HepG2 (cell line): ENCODE measurements around the gene SP6. TPM values are rescaled to one million over a fixed set of nuclear protein-coding genes. Genes with fewer than 3 reads are reported as not detected.

Experiments
- ATAC-seq: fragments of 200-7000 bp; cut with Tn5 transposase; 3 replicates; pipeline ENCODE4 v1.9.1; 2020; ENCODE audit warnings: mild to moderate bottlenecking, moderate library complexity
- BruUV-seq: library from RNA; stranded (reverse); fragments of 400-500 nt; replicated peaks from 2 replicates; lab custom pipeline; 2021; lab: Mats Ljungman, UMichigan
- CTCF ChIA-PET: fragments of 300-600 bp; formaldehyde crosslinking; extraction: SDS; loops from one replicate; lab custom pipeline; 2021; ENCODE audit warnings: low total read pairs, inconsistent platforms, low intra/inter-chr PET ratio; lab: Yijun Ruan, JAX
- POLR2A ChIA-PET: fragments of 350-600 bp; sonication (Branson Sonifier 250); formaldehyde crosslinking; loops from one replicate; lab custom pipeline; 2020; ENCODE audit warnings: antibody characterized with exemption, inconsistent platforms; lab: Yijun Ruan, JAX
- DNase-seq: peaks from one replicate; pipeline ENCODE4 v3.0.0-alpha.2; 2015; ENCODE audit warnings: low spot score
- FAIRE-seq: peaks from 3 replicates; lab custom pipeline; 2011; peaks lifted over from hg19 to GRCh38; lab: Jason Lieb, UNC
- H2AFZ ChIP-seq: one replicate; pipeline ENCODE4 v1.6.1; 2011; ENCODE audit warnings: low read length, inconsistent platforms
- H3K27ac ChIP-seq: fragments of 300-600 bp; 3 replicates; pipeline ENCODE4 v1.8.0; 2011; ENCODE audit warnings: mixed run types, mild to moderate bottlenecking, mixed read lengths, low read length, inconsistent platforms; ENCODE audit not compliant: insufficient read depth; ENCODE audit errors: extremely low read length
- H3K27me3 ChIP-seq, 2 experiments: fragments of 200-600 bp in 1 of 2; 2 replicates in 1 of 2; 3 replicates in 1 of 2; pipeline versions ENCODE4 v1.6.0 to v1.8.0; 2011; ENCODE audit warnings: low read length in 2 of 2, mild to moderate bottlenecking in 2 of 2, moderate library complexity in 2 of 2, inconsistent platforms in 1 of 2; ENCODE audit not compliant: insufficient read depth in 2 of 2, control insufficient read depth in 1 of 2
- H3K36me3 ChIP-seq, 2 experiments: fragments of 200-600 bp in 1 of 2; replicated peaks in 1 of 2; 2 replicates in 1 of 2; 3 replicates in 1 of 2; pipeline versions ENCODE4 v1.5.1 to v1.8.0; 2011; ENCODE audit warnings: low read length in 2 of 2, inconsistent platforms in 1 of 2; ENCODE audit not compliant: insufficient read depth in 2 of 2, control insufficient read depth in 1 of 2
- H3K4me1 ChIP-seq: 2 replicates; pipeline ENCODE4 v1.5.1; 2012; ENCODE audit warnings: low read length, inconsistent platforms; ENCODE audit not compliant: insufficient read depth
- H3K4me2 ChIP-seq: 2 replicates; pipeline ENCODE4 v1.6.0; 2011; ENCODE audit warnings: low read depth, low read length, inconsistent platforms
- H3K4me3 ChIP-seq, 3 experiments: fragments of 200-600 bp in 1 of 3; sonication (generic), shearing (Covaris generic) in 1 of 3; replicated peaks in 1 of 3; 2 replicates each; pipeline ENCODE4 v1.5.1; 2011 to 2016; ENCODE audit warnings: low read length in 3 of 3, inconsistent platforms in 2 of 3, low read depth in 2 of 3, mild to moderate bottlenecking in 2 of 3, control low read depth in 1 of 3, mixed read lengths in 1 of 3; ENCODE audit not compliant: insufficient read depth in 1 of 3
- H3K79me2 ChIP-seq: one replicate; pipeline ENCODE4 v1.6.1; 2011; ENCODE audit warnings: low read length, inconsistent platforms; ENCODE audit not compliant: insufficient read depth
- H3K9ac ChIP-seq: 2 replicates; pipeline ENCODE4 v1.6.0; 2011; ENCODE audit warnings: mild to moderate bottlenecking, low read depth, low read length, inconsistent platforms; ENCODE audit not compliant: insufficient read depth
- H3K9me3 ChIP-seq: 2 replicates; pipeline ENCODE4 v1.5.1; 2012; ENCODE audit warnings: mild to moderate bottlenecking, low read length
- H4K20me1 ChIP-seq: 2 replicates; pipeline ENCODE4 v1.6.0; 2011; ENCODE audit warnings: inconsistent platforms, mild to moderate bottlenecking, low read length, moderate library complexity; ENCODE audit not compliant: insufficient read depth
- ELF1 ChIP-seq: sonication (generic); formaldehyde crosslinking; IDR thresholded peaks from 2 replicates; pipeline ENCODE4 v1.4.0; 2020; ENCODE audit warnings: missing genetic modification reagents
- FOXP1 ChIP-seq, 2 experiments: fragments of 450-650 bp in 1 of 2; IDR thresholded peaks; 2 replicates each; pipeline ENCODE4 v1.6.1; 2017 to 2018; ENCODE audit warnings: antibody characterized with exemption in 1 of 2
- ISL2 ChIP-seq: sonication (generic); formaldehyde crosslinking; IDR thresholded peaks from 2 replicates; pipeline ENCODE4 v1.5.0; 2020; ENCODE audit warnings: missing genetic modification reagents
- POLR2G ChIP-seq: fragments of 200-400 bp; formaldehyde crosslinking; IDR thresholded peaks from 2 replicates; pipeline ENCODE4 v1.6.1; 2018; ENCODE audit warnings: mild to moderate bottlenecking, low read depth, low read length, moderate library complexity
- RARA ChIP-seq: IDR thresholded peaks from 2 replicates; pipeline ENCODE4 v1.6.1; 2016; ENCODE audit warnings: missing genetic modification reagents, missing compliant biosample characterization
- THYN1 ChIP-seq: sonication (generic); formaldehyde crosslinking; IDR thresholded peaks from 2 replicates; pipeline ENCODE4 v1.8.1; 2023; ENCODE audit warnings: low read depth, mild to moderate bottlenecking, moderate library complexity, missing genetic modification reagents, borderline replicate concordance
- ZNF101 ChIP-seq: sonication (generic); formaldehyde crosslinking; IDR thresholded peaks from 2 replicates; pipeline ENCODE4 v1.4.0; 2020; ENCODE audit warnings: mild to moderate bottlenecking, low read depth, missing genetic modification reagents, borderline replicate concordance
- ZNF224 ChIP-seq: sonication (generic); formaldehyde crosslinking; IDR thresholded peaks from 2 replicates; pipeline ENCODE4 v1.5.0; 2020; ENCODE audit warnings: mild to moderate bottlenecking, missing genetic modification reagents
- ZNF335 ChIP-seq: sonication (generic); formaldehyde crosslinking; IDR thresholded peaks from 2 replicates; pipeline ENCODE4 v1.4.0; 2020; ENCODE audit warnings: missing genetic modification reagents
- ZNF432 ChIP-seq: sonication (generic); formaldehyde crosslinking; IDR thresholded peaks from 2 replicates; pipeline ENCODE4 v1.5.0; 2020; ENCODE audit warnings: missing genetic modification reagents, mild to moderate bottlenecking, borderline replicate concordance
- ZNF441 ChIP-seq: sonication (generic); formaldehyde crosslinking; IDR thresholded peaks from 2 replicates; pipeline ENCODE4 v1.7.0; 2021; ENCODE audit warnings: missing genetic modification reagents, borderline replicate concordance
- ZNF484 ChIP-seq: sonication (generic); formaldehyde crosslinking; IDR thresholded peaks from 2 replicates; pipeline ENCODE4 v1.5.1; 2020; ENCODE audit warnings: mild to moderate bottlenecking, low read depth, missing genetic modification reagents, borderline replicate concordance
- ZNF543 ChIP-seq: sonication (generic); formaldehyde crosslinking; IDR thresholded peaks from 2 replicates; pipeline ENCODE4 v1.4.0; 2020; ENCODE audit warnings: mild to moderate bottlenecking, missing genetic modification reagents
- ZNF691 ChIP-seq: sonication (generic); formaldehyde crosslinking; IDR thresholded peaks from 2 replicates; pipeline ENCODE4 v1.4.0; 2020; ENCODE audit warnings: missing genetic modification reagents, low read depth, mild to moderate bottlenecking, borderline replicate concordance
- ZSCAN31 ChIP-seq: sonication (generic); formaldehyde crosslinking; IDR thresholded peaks from 2 replicates; pipeline ENCODE4 v1.5.0; 2020; ENCODE audit warnings: low read depth, mild to moderate bottlenecking, missing genetic modification reagents
- WGBS: methylation state at CpG from one replicate; pipeline ENCODE4 v1.1.6; 2017; ENCODE audit warnings: low lambda C conversion rate; 5-methylcytosine and 5-hydroxymethylcytosine counted together
- in situ Hi-C: cut with HindIII; loops from 2 replicates; pipeline ENCODE4 v1.10.0; 2017; ENCODE audit warnings: low pct_unique_long_range_greater_than_20kb; ENCODE audit not compliant: extremely low pct_ligation_motif_present
- intact Hi-C: fragments of 100-400 bp; cut with micrococcal nuclease; formaldehyde crosslinking; loops from one replicate; pipeline ENCODE4 v1.10.0; 2022; ENCODE audit not compliant: unreplicated experiment
- polyA plus RNA-seq, 8 experiments: library from polyadenylated mRNA; depleted of rRNA in 3 of 8; stranded (reverse) in 7 of 8; unstranded in 1 of 8; fragments of >200 nt; fragmentation: Illumina TruSeq in 4 of 8; extraction: Trizol in 4 of 8; gene quantifications; 2 replicates each; pipeline versions ENCODE4 v1.2.1 to v1.2.3, GENCODE V29; 2011 to 2016; ENCODE audit warnings: low read depth in 4 of 8, missing spikeins in 1 of 8, mixed read lengths in 1 of 8; ENCODE audit not compliant: insufficient read depth in 1 of 8
- total RNA-seq, 5 experiments: library from RNA; depleted of rRNA; stranded (reverse); fragments of >200 nt; fragmentation: Illumina TruSeq; extraction: Trizol; gene quantifications; 2 replicates each; pipeline ENCODE4 v1.2.3, GENCODE V29; 2016; ENCODE audit warnings: low read depth in 1 of 5
- TF ChIP-seq, protein P1 (sequence below): IDR thresholded peaks from 2 replicates; pipeline ENCODE4 v1.6.1; 2016; ENCODE audit warnings: missing compliant biosample characterization, missing genetic modification reagents, borderline replicate concordance
- TF ChIP-seq, protein P2 (sequence below): IDR thresholded peaks from 2 replicates; pipeline ENCODE4 v1.6.1; 2016; ENCODE audit warnings: mild to moderate bottlenecking, missing biosample characterization, missing genetic modification reagents
- TF ChIP-seq, protein P3 (sequence below): sonication (generic); formaldehyde crosslinking; conservative IDR thresholded peaks from 2 replicates; pipeline ENCODE4 v1.4.0; 2020; ENCODE audit warnings: missing genetic modification reagents

SP6 gene
- total and polyA plus RNA-seq, 2 of the 13 experiments (the other 11 are each of a cell fraction or from before 2014, with no cell fraction given): 0.07 TPM

DNA sequence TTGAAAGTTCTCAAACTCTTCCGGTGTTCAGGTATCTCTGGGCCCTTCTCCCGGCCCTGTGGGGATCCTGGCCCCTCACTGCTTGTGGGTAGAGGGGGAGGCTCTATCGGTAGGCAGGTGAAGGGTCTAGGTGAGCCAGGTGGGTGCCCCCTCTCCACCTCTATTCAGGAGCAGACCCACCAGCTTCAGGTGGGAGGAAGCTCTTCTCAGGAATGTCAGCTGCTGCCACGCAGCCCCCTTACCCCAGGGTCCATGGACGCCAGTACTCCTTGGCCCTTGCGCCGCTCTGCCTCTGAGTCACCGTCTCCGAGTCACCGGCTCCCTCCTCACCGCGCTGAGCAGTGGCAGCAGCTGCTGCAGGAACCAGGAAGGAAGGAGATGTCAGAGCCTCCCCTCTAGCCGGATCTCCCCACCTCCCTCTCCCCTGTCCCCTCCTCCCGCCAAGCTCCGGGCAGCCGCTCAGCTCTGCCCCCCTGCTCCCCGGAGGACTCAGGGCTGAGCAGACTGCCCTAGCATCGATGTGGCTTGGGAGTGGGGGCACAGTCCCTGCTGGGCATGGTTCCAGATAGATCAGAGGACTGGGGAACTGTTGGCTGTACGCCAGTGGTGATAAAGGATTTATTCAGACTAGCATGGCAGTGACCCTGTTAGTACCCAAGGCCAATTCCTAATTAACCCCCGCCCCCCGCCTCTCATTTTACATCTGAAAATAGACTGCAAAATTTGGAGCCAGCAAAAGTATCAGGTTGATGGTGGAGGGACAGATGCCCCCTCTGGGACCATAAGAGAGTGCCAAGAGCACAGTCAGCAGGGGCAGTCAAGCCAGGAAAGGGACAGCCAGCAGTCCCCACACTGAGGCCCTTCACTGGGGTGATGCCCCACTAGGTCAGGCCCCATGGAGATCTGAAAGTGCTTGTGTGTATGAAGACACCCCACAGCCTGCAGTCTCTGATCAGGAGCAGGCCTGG lies 29.3 kb downstream of the SP6 start, which contains the start of gene OSBPL7:
OSBPL7 (minus strand) TSS at position 371 of the 968 bp plus-strand sequence. CDS start 1,516 bp downstream, outside the sequence.
- FAIRE-seq (peak; percentile 95), ATAC-seq (peak; percentile 96), DNase-seq (peak; percentile 76)
- peak within 1 kb of the TSS; percentile 5 for H3K27ac ChIP-seq
- ChIA-PET CTCF (interaction anchor here (0.8 kb wide), 1 partner anchor 46 kb away, joined by 3 read pairs; no protein-coding TSS in a partner anchor), POLR2A (interaction anchor here (0.9 to 2.5 kb wide), 7 partner anchors 9 to 134 kb away, joined by 3 to 58 read pairs (median 4); partner anchors contain the start of genes LRRC46, MRPL10, PNPO and SCRN2)
- 12% methylated on average over 15 of the region's 21 CpGs for WGBS
- H3K4me3 ChIP-seq: peak within 1 kb of the TSS; percentile 73 to 90 (median 73)
- H3K79me2 ChIP-seq: no peaks in the 10 kb centered on the region
- H3K27me3 ChIP-seq: no peaks in the 10 kb centered on the region; a peak in 1 of 5 replicates
- peak within 1 kb of the TSS; percentile 78 for H3K9ac ChIP-seq
- H3K4me2 ChIP-seq: peak within 1 kb of the TSS; percentile 88
- BruUV-seq: no TSS peak
- peaks cover 19% of the 10 kb centered on the region for H3K4me1 ChIP-seq
- intact Hi-C loops: no loop called here
- no peaks in the 10 kb centered on the region for H3K9me3 ChIP-seq
- in situ Hi-C loops: no loop called here
- H4K20me1 ChIP-seq: no peaks in the 10 kb centered on the region
- no peak within 1 kb of the TSS for H2AFZ ChIP-seq
- peaks cover 19 to 36% of the 10 kb centered on the region in 2 experiments for H3K36me3 ChIP-seq
- TF ChIP-seq ZNF484 (CRISPR knock-in tag): no peak
- TF ChIP-seq ZNF224: no peak
- TF ChIP-seq, protein P1, sequence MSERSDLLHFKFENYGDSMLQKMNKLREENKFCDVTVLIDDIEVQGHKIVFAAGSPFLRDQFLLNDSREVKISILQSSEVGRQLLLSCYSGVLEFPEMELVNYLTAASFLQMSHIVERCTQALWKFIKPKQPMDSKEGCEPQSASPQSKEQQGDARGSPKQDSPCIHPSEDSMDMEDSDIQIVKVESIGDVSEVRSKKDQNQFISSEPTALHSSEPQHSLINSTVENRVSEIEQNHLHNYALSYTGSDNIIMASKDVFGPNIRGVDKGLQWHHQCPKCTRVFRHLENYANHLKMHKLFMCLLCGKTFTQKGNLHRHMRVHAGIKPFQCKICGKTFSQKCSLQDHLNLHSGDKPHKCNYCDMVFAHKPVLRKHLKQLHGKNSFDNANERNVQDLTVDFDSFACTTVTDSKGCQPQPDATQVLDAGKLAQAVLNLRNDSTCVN (CRISPR knock-in tag): peak; percentile 57; the same call in 1 of the 2 replicates
- TF ChIP-seq ZNF432: no peak
- TF ChIP-seq ZSCAN31 (CRISPR knock-in tag): peak; percentile 35; the same call in 1 of the 2 replicates
- TF ChIP-seq ZNF543: peak; percentile 55; the same call in 1 of the 2 replicates
- peak; percentile 78 for TF ChIP-seq POLR2G
- no peak for TF ChIP-seq FOXP1 (IDR thresholded peaks at IDR 0.05)
- TF ChIP-seq FOXP1 (CRISPR knock-in tag; IDR thresholded peaks at IDR 0.05): no peak
- TF ChIP-seq ZNF691 (CRISPR knock-in tag): 0 out of 2 replicates have a peak, but pooled peaks have one; percentile 43
- 0 out of 2 replicates have a peak, but pooled peaks have one; percentile 41 for TF ChIP-seq THYN1
- TF ChIP-seq ZNF335: peak; percentile 53; the same call in 1 of the 2 replicates
- TF ChIP-seq, protein P2, sequence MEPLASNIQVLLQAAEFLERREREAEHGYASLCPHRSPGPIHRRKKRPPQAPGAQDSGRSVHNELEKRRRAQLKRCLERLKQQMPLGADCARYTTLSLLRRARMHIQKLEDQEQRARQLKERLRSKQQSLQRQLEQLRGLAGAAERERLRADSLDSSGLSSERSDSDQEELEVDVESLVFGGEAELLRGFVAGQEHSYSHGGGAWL: 0 out of 2 replicates have a peak, but pooled peaks have one; percentile 27
- TF ChIP-seq ISL2 (CRISPR knock-in tag): peak; percentile 50
- TF ChIP-seq RARA (CRISPR knock-in tag): peak; percentile 23; the same call in 1 of the 2 replicates
- TF ChIP-seq, protein P3, sequence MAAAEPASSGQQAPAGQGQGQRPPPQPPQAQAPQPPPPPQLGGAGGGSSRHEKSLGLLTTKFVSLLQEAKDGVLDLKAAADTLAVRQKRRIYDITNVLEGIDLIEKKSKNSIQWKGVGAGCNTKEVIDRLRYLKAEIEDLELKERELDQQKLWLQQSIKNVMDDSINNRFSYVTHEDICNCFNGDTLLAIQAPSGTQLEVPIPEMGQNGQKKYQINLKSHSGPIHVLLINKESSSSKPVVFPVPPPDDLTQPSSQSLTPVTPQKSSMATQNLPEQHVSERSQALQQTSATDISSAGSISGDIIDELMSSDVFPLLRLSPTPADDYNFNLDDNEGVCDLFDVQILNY: 0 out of 2 replicates have a peak, but pooled peaks have one; percentile 67
- peak; percentile 89 for TF ChIP-seq ELF1 (CRISPR knock-in tag)
- no peak for TF ChIP-seq ZNF101
- 0 out of 2 replicates have a peak, but pooled peaks have one; percentile 42 for TF ChIP-seq ZNF441 (CRISPR knock-in tag)
